Measurements from ENCODE around the gene ARHGAP44.
A peak's percentile ranks its signal among the peaks of the same experiment; 100 is the strongest.
"Not testable (repeated sequence)": the region's sequence is repeated elsewhere in the genome, so short reads cannot be mapped to it uniquely, and the experiment has no call there.

Gene ARHGAP44

DNA sequence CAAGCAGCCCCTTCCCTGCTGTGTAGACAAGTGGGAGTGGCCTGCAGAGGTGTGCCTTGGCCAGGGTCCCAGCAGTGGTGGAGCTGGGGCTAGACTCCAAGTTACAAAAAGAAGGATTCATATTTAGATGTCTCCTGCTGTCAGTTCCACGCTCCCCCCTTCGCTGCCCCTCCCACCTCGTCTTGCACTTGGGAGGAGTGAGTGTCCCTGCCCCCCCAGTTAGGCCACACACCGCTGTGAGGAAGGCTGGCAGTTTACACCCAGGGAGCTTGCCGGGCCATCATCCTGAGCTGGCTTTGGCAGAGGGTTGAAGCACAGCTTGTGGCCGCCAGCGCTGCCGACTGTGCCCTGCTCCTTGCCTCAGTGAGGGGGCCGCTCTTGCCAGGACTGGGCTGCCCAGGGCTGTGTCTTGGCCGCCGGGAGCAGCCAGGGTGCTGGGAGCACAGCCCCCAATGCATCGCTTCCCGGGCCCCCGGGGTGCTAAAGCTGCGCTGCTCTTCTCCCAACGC lies 184.3 kb downstream of the ARHGAP44 start:
- Histone ChIP-seq H3K9me3 (ENCODE audit: insufficient read depth, low read length) (no peaks in the 10 kb centered on the region), H3K9ac (ENCODE audit: insufficient read length, low read depth) (peak overlapping the region; percentile 50), H3K36me3 (ENCODE audit: insufficient read depth, insufficient read length, low read length) (no peaks in the 10 kb centered on the region), H3K4me3 (ENCODE audit: insufficient read length, low read depth) (peak overlapping the region; percentile 26), H3K27me3 (ENCODE audit: insufficient read depth, insufficient read length) (no peaks in the 10 kb centered on the region), H3K4me1 (ENCODE audit: insufficient read depth, insufficient read length) (no peaks in the 10 kb centered on the region)
- DNase-seq (ENCODE audit: low read depth, low spot score) = no peak
- no peak for TF ChIP-seq SUZ12 (IDR thresholded peaks at IDR 0.05; ENCODE audit: extremely low read depth, insufficient read depth, insufficient read length)
- no peak for TF ChIP-seq YY1 (IDR thresholded peaks at IDR 0.05; ENCODE audit: insufficient read depth, insufficient read length)
- TF ChIP-seq ZNF274 (IDR thresholded peaks at IDR 0.05; ENCODE audit: low read depth, low read length) = no peak

DNA sequence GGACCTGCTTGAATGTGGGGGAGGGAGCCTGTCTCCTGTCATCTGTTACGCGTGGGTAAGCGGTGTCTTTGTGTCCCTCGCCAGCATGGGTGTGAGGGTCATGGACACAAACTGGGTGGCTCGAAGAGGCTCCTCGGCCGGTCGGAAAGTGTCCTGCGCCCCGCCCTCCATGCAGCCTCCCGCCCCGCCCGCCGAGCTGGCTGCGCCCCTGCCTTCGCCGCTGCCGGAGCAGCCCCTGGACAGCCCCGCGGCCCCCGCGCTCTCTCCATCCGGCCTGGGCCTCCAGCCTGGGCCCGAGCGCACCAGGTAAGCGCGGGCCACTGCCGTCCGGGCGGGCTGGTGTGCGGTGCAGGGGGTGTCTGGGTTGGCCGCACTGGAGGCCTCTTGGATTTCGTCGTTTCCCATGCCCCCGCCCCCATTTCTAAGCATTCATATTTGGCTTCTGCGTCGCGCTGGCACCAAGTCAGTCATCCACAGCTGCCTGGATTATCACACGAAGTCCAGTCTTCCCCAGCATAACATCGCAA lies 184.8 kb downstream of the ARHGAP44 start:
- Histone ChIP-seq H3K9me3 (ENCODE audit: insufficient read depth, low read length) (no peaks in the 10 kb centered on the region), H3K27me3 (ENCODE audit: insufficient read depth, insufficient read length) (no peaks in the 10 kb centered on the region), H3K4me1 (ENCODE audit: insufficient read depth, insufficient read length) (no peaks in the 10 kb centered on the region), H3K9ac (ENCODE audit: insufficient read length, low read depth) (peak overlapping the region; percentile 50), H3K36me3 (ENCODE audit: insufficient read depth, insufficient read length, low read length) (no peaks in the 10 kb centered on the region), H3K4me3 (ENCODE audit: insufficient read length, low read depth) (peak overlapping the region; percentile 26)
- no peak for TF ChIP-seq YY1 (IDR thresholded peaks at IDR 0.05; ENCODE audit: insufficient read depth, insufficient read length)
- no peak for TF ChIP-seq SUZ12 (IDR thresholded peaks at IDR 0.05; ENCODE audit: extremely low read depth, insufficient read depth, insufficient read length)
- no peak for TF ChIP-seq ZNF274 (IDR thresholded peaks at IDR 0.05; ENCODE audit: low read depth, low read length)
- DNase-seq (ENCODE audit: low read depth, low spot score) = no peak

GRCh38 chr17:12977008-12977751 lies 187.9 kb downstream of the ARHGAP44 start:
- H3K36me3 ChIP-seq (ENCODE audit: insufficient read depth, insufficient read length, low read length) = no peaks in the 10 kb centered on the region
- no peaks in the 10 kb centered on the region for H3K9me3 ChIP-seq (ENCODE audit: insufficient read depth, low read length)
- H3K4me3 ChIP-seq (ENCODE audit: insufficient read length, low read depth) = no peak overlapping the region
- no peak for DNase-seq (ENCODE audit: low read depth, low spot score)
- H3K27me3 ChIP-seq (ENCODE audit: insufficient read depth, insufficient read length) = no peaks in the 10 kb centered on the region
- H3K9ac ChIP-seq (ENCODE audit: insufficient read length, low read depth) = no peak overlapping the region
- no peak for TF ChIP-seq YY1 (IDR thresholded peaks at IDR 0.05; ENCODE audit: insufficient read depth, insufficient read length)
- TF ChIP-seq ZNF274 (IDR thresholded peaks at IDR 0.05; ENCODE audit: low read depth, low read length) = no peak
- no peak for TF ChIP-seq SUZ12 (IDR thresholded peaks at IDR 0.05; ENCODE audit: extremely low read depth, insufficient read depth, insufficient read length)
- H3K4me1 ChIP-seq (ENCODE audit: insufficient read depth, insufficient read length) = no peaks in the 10 kb centered on the region

DNA sequence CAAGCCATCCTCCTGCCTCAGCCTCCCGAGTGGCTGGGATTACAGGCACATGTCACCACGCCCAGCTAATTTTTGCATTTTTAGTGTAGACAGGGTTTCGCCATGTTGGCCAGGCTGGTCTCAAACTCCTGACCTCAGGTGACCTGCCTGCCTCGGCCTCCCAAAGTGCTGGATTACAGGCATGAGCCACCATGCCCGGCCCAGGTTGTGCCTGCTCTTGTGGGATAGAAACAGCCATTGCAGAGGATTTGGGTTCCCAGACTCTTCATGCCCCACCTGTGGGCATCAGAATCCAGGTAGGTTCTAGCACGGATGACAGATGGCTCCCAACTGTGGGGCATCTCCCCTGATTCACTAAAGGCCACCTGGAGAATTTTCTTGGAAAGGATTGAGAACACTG lies 189.5 kb downstream of the ARHGAP44 start:
- not testable (repeated sequence) for H3K36me3 ChIP-seq (ENCODE audit: insufficient read depth, insufficient read length, low read length); DNase-seq (ENCODE audit: low read depth, low spot score); H3K4me3 ChIP-seq (ENCODE audit: insufficient read length, low read depth); H3K27me3 ChIP-seq (ENCODE audit: insufficient read depth, insufficient read length); H3K9ac ChIP-seq (ENCODE audit: insufficient read length, low read depth); H3K9me3 ChIP-seq (ENCODE audit: insufficient read depth, low read length); H3K4me1 ChIP-seq (ENCODE audit: insufficient read depth, insufficient read length)

DNA sequence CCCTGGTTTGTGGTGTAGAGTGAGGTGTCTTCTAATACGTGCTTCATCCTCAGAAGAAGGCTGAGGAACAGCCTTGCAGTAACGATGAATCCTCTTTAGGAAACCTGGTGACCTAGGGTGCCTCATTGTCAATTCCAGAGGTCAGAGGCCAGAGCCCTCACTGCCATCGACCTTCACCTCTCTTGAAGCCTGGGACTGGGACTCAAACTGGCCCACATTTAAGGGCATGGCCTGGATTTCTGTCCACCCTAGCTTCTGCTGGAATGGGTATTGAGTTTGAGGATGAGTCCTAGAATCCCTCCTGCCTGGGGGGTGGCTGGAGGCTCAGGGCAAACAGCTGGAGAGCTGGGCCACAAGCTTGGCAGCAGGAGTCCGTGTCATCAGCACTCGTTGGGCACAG lies 189.9 kb downstream of the ARHGAP44 start:
- no peak for TF ChIP-seq YY1 (IDR thresholded peaks at IDR 0.05; ENCODE audit: insufficient read depth, insufficient read length)
- no peak for TF ChIP-seq ZNF274 (IDR thresholded peaks at IDR 0.05; ENCODE audit: low read depth, low read length)
- TF ChIP-seq SUZ12 (IDR thresholded peaks at IDR 0.05; ENCODE audit: extremely low read depth, insufficient read depth, insufficient read length) = no peak
- H3K9me3 ChIP-seq (ENCODE audit: insufficient read depth, low read length) = no peaks in the 10 kb centered on the region
- DNase-seq (ENCODE audit: low read depth, low spot score) = no peak
- no peaks in the 10 kb centered on the region for H3K4me1 ChIP-seq (ENCODE audit: insufficient read depth, insufficient read length)
- no peaks in the 10 kb centered on the region for H3K36me3 ChIP-seq (ENCODE audit: insufficient read depth, insufficient read length, low read length)
- H3K4me3 ChIP-seq (ENCODE audit: insufficient read length, low read depth) = no peak overlapping the region
- no peaks in the 10 kb centered on the region for H3K27me3 ChIP-seq (ENCODE audit: insufficient read depth, insufficient read length)
- no peak overlapping the region for H3K9ac ChIP-seq (ENCODE audit: insufficient read length, low read depth)

DNA sequence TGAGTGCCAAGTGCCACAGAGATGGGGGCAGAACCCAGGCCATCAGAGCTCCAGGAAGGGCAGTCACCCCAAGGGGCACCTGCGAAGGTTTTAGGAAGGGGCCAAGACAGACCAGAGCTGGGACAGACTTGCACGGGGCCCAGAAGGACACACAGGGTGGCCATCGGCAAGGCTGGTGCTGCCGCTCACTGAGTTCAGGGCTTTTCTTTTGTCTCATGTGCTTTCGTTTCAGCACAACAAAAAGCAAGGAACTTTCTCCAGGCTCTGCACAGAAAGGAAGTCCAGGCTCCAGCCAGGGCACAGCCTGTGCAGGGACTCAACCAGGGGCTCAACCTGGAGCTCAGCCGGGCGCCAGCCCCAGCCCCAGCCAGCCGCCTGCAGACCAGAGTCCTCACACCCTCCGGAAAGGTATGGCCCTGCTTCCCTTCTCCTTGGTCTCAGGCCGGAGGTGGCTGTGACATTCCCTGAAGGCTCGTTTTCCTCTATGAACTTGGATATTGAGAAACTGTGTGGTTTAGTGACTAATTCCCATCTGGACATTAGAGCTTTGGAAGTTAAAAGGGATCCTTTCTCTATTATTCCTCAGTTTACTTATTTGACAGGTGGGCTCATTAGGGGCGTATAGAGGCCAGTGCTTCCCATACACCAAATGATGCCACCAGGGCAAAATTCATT lies 190.7 kb downstream of the ARHGAP44 start:
- no peak for DNase-seq (ENCODE audit: low read depth, low spot score)
- Histone ChIP-seq H3K9me3 (ENCODE audit: insufficient read depth, low read length) (no peaks in the 10 kb centered on the region), H3K36me3 (ENCODE audit: insufficient read depth, insufficient read length, low read length) (no peaks in the 10 kb centered on the region), H3K4me3 (ENCODE audit: insufficient read length, low read depth) (no peak overlapping the region), H3K27me3 (ENCODE audit: insufficient read depth, insufficient read length) (no peaks in the 10 kb centered on the region), H3K4me1 (ENCODE audit: insufficient read depth, insufficient read length) (no peaks in the 10 kb centered on the region), H3K9ac (ENCODE audit: insufficient read length, low read depth) (no peak overlapping the region)
- TF ChIP-seq YY1 (IDR thresholded peaks at IDR 0.05; ENCODE audit: insufficient read depth, insufficient read length) (no peak), ZNF274 (IDR thresholded peaks at IDR 0.05; ENCODE audit: low read depth, low read length) (no peak), SUZ12 (IDR thresholded peaks at IDR 0.05; ENCODE audit: extremely low read depth, insufficient read depth, insufficient read length) (no peak)

- no peaks in the 10 kb centered on the region for H3K27me3 ChIP-seq (ENCODE audit: insufficient read depth, insufficient read length)
- no peak overlapping the region for H3K9ac ChIP-seq (ENCODE audit: insufficient read length, low read depth)
- TF ChIP-seq SUZ12 (IDR thresholded peaks at IDR 0.05; ENCODE audit: extremely low read depth, insufficient read depth, insufficient read length) (no peak), YY1 (IDR thresholded peaks at IDR 0.05; ENCODE audit: insufficient read depth, insufficient read length) (no peak), ZNF274 (IDR thresholded peaks at IDR 0.05; ENCODE audit: low read depth, low read length) (no peak)
- H3K36me3 ChIP-seq (ENCODE audit: insufficient read depth, insufficient read length, low read length) = no peaks in the 10 kb centered on the region
- no peak for DNase-seq (ENCODE audit: low read depth, low spot score)
- H3K9me3 ChIP-seq (ENCODE audit: insufficient read depth, low read length) = no peaks in the 10 kb centered on the region
- no peak overlapping the region for H3K4me3 ChIP-seq (ENCODE audit: insufficient read length, low read depth)
- peaks cover 3% of the 10 kb centered on the region for H3K4me1 ChIP-seq (ENCODE audit: insufficient read depth, insufficient read length)
Measured at GRCh38 chr17:12982224-12982623, 192.9 kb downstream of the ARHGAP44 start.
